Measurements from ENCODE around the gene ICAM4.

Gene ICAM4

GRCh38 chr19:10315335-10316214, 28.8 kb downstream of the ICAM4 start, which contains the start of gene FDX2:
TSS of gene FDX2 (minus strand) at chr19:10316015. CDS start at chr19:10315996, 19 bp downstream.
- Histone ChIP-seq H3K9ac (ENCODE audit: low read depth, low read length) (peak within 1 kb of the TSS; percentile 64), H3K36me3 (ENCODE audit: insufficient read depth, low read length) (peaks cover 7% of the 10 kb centered on the region)

GRCh38 chr19:10316229-10317044, 29.7 kb downstream of the ICAM4 start:
- peaks cover 7% of the 10 kb centered on the region for H3K36me3 ChIP-seq (ENCODE audit: insufficient read depth, low read length)

More at GRCh38 chr19:10315335-10316214, 28.8 kb downstream of the ICAM4 start, which contains the start of gene FDX2:
- Histone ChIP-seq H3K9me3 (ENCODE audit: control insufficient read depth, insufficient read depth, low read length) (no peaks in the 10 kb centered on the region), H3K4me1 (ENCODE audit: insufficient read depth, low read length) (no peaks in the 10 kb centered on the region)

GRCh38 chr19:10317045-10317856, 30.5 kb downstream of the ICAM4 start:
- Histone ChIP-seq H3K4me1 (ENCODE audit: insufficient read depth, low read length) (no peaks in the 10 kb centered on the region), H3K9me3 (ENCODE audit: control insufficient read depth, insufficient read depth, low read length) (no peaks in the 10 kb centered on the region), H3K9ac (ENCODE audit: low read depth, low read length) (no peak overlapping the region), H3K36me3 (ENCODE audit: insufficient read depth, low read length) (peaks cover 13% of the 10 kb centered on the region)

More at GRCh38 chr19:10316229-10317044, 29.7 kb downstream of the ICAM4 start:
- no peaks in the 10 kb centered on the region for H3K4me1 ChIP-seq (ENCODE audit: insufficient read depth, low read length)
- H3K9me3 ChIP-seq (ENCODE audit: control insufficient read depth, insufficient read depth, low read length) = no peaks in the 10 kb centered on the region
- H3K9ac ChIP-seq (ENCODE audit: low read depth, low read length) = no peak overlapping the region

GRCh38 chr19:10317857-10318462, 31.2 kb downstream of the ICAM4 start:
- Histone ChIP-seq H3K9me3 (ENCODE audit: control insufficient read depth, insufficient read depth, low read length) (no peaks in the 10 kb centered on the region), H3K4me1 (ENCODE audit: insufficient read depth, low read length) (no peaks in the 10 kb centered on the region), H3K9ac (ENCODE audit: low read depth, low read length) (no peak overlapping the region), H3K36me3 (ENCODE audit: insufficient read depth, low read length) (peaks cover 16% of the 10 kb centered on the region)

- Histone ChIP-seq H3K9ac (ENCODE audit: low read depth, low read length) (no peak overlapping the region), H3K36me3 (ENCODE audit: insufficient read depth, low read length) (peaks cover 16% of the 10 kb centered on the region), H3K4me1 (ENCODE audit: insufficient read depth, low read length) (no peaks in the 10 kb centered on the region)
These were observed 32.3 kb downstream of the ICAM4 start for GRCh38 chr19:10318807-10319682.

GRCh38 chr19:10320602-10321416, 34.1 kb downstream of the ICAM4 start:
- H3K4me1 ChIP-seq (ENCODE audit: insufficient read depth, low read length) = no peaks in the 10 kb centered on the region
- H3K36me3 ChIP-seq (ENCODE audit: insufficient read depth, low read length) = peaks cover 16% of the 10 kb centered on the region
- H3K9ac ChIP-seq (ENCODE audit: low read depth, low read length) = no peak overlapping the region
- no peaks in the 10 kb centered on the region for H3K9me3 ChIP-seq (ENCODE audit: control insufficient read depth, insufficient read depth, low read length)

More at GRCh38 chr19:10318807-10319682, 32.3 kb downstream of the ICAM4 start:
- no peaks in the 10 kb centered on the region for H3K9me3 ChIP-seq (ENCODE audit: control insufficient read depth, insufficient read depth, low read length)

GRCh38 chr19:10321417-10321797, 34.7 kb downstream of the ICAM4 start:
- H3K9me3 ChIP-seq (ENCODE audit: control insufficient read depth, insufficient read depth, low read length) = no peaks in the 10 kb centered on the region
- H3K9ac ChIP-seq (ENCODE audit: low read depth, low read length) = no peak overlapping the region
- no peaks in the 10 kb centered on the region for H3K4me1 ChIP-seq (ENCODE audit: insufficient read depth, low read length)
- H3K36me3 ChIP-seq (ENCODE audit: insufficient read depth, low read length) = peaks cover 16% of the 10 kb centered on the region

- no peak overlapping the region for H3K9ac ChIP-seq (ENCODE audit: low read depth, low read length)
- peaks cover 16% of the 10 kb centered on the region for H3K36me3 ChIP-seq (ENCODE audit: insufficient read depth, low read length)
- no peaks in the 10 kb centered on the region for H3K4me1 ChIP-seq (ENCODE audit: insufficient read depth, low read length)
- H3K9me3 ChIP-seq (ENCODE audit: control insufficient read depth, insufficient read depth, low read length) = no peaks in the 10 kb centered on the region
These were observed 35.4 kb downstream of the ICAM4 start for GRCh38 chr19:10321874-10322835.

GRCh38 chr19:10325732-10326131, 39.0 kb downstream of the ICAM4 start:
- H3K36me3 ChIP-seq (ENCODE audit: insufficient read depth, low read length) = peaks cover 32% of the 10 kb centered on the region
- no peaks in the 10 kb centered on the region for H3K4me1 ChIP-seq (ENCODE audit: insufficient read depth, low read length)
- H3K9me3 ChIP-seq (ENCODE audit: control insufficient read depth, insufficient read depth, low read length) = no peaks in the 10 kb centered on the region
- H3K9ac ChIP-seq (ENCODE audit: low read depth, low read length) = no peak overlapping the region

- Histone ChIP-seq H3K9ac (ENCODE audit: low read depth, low read length) (no peak overlapping the region), H3K9me3 (ENCODE audit: control insufficient read depth, insufficient read depth, low read length) (no peaks in the 10 kb centered on the region), H3K4me1 (ENCODE audit: insufficient read depth, low read length) (peaks cover 4% of the 10 kb centered on the region; the same call in 1 of the 2 replicates), H3K36me3 (ENCODE audit: insufficient read depth, low read length) (peaks cover 23% of the 10 kb centered on the region)
These were observed 41.0 kb downstream of the ICAM4 start for GRCh38 chr19:10327793-10328192.

- no peak overlapping the region for H3K9ac ChIP-seq (ENCODE audit: low read depth, low read length)
- peaks cover 23% of the 10 kb centered on the region for H3K36me3 ChIP-seq (ENCODE audit: insufficient read depth, low read length)
- H3K4me1 ChIP-seq (ENCODE audit: insufficient read depth, low read length) = peaks cover 4% of the 10 kb centered on the region; the same call in 1 of the 2 replicates
- H3K9me3 ChIP-seq (ENCODE audit: control insufficient read depth, insufficient read depth, low read length) = no peaks in the 10 kb centered on the region
These were observed 42.0 kb downstream of the ICAM4 start for GRCh38 chr19:10328558-10329429.
